Measurements from ENCODE around the gene NOSTRIN.

The NOSTRIN gene

GRCh38 chr2:168793596-168793995 is 8.8 kb upstream of the NOSTRIN start:
- TF ChIP-seq CTCF (IDR thresholded peaks at IDR 0.05; ENCODE audit: low read depth, low read length), result no peak
- no peak for DNase-seq (ENCODE audit: extremely low read depth, low read depth)

GRCh38 chr2:168794968-168795367 is 7.5 kb upstream of the NOSTRIN start:
- DNase-seq (ENCODE audit: extremely low read depth, low read depth), result no peak
- no peak for TF ChIP-seq CTCF (IDR thresholded peaks at IDR 0.05; ENCODE audit: low read depth, low read length)

- no peak for DNase-seq (ENCODE audit: extremely low read depth, low read depth)
- no peak for TF ChIP-seq CTCF (IDR thresholded peaks at IDR 0.05; ENCODE audit: low read depth, low read length)
These were observed 6.3 kb upstream of the NOSTRIN start for GRCh38 chr2:168796090-168796577.

GRCh38 chr2:168796583-168797285 is 5.7 kb upstream of the NOSTRIN start:
- no peak for DNase-seq (ENCODE audit: extremely low read depth, low read depth)
- no peak for TF ChIP-seq CTCF (IDR thresholded peaks at IDR 0.05; ENCODE audit: low read depth, low read length)

GRCh38 chr2:168797286-168797655 is 5.2 kb upstream of the NOSTRIN start:
- no peak for DNase-seq (ENCODE audit: extremely low read depth, low read depth)

GRCh38 chr2:168798076-168798887 is 4.2 kb upstream of the NOSTRIN start:
- DNase-seq (ENCODE audit: extremely low read depth, low read depth), result no peak
- TF ChIP-seq CTCF (IDR thresholded peaks at IDR 0.05; ENCODE audit: low read depth, low read length), result no peak

More at GRCh38 chr2:168797286-168797655, 5.2 kb upstream of the NOSTRIN start:
- no peak for TF ChIP-seq CTCF (IDR thresholded peaks at IDR 0.05; ENCODE audit: low read depth, low read length)

GRCh38 chr2:168798888-168799410 is 3.5 kb upstream of the NOSTRIN start:
- no peak for DNase-seq (ENCODE audit: extremely low read depth, low read depth)
- TF ChIP-seq CTCF (IDR thresholded peaks at IDR 0.05; ENCODE audit: low read depth, low read length), result no peak

Data from AG09319 (cell line).